ENCODE measurements around the gene BTBD6. TPM values are rescaled to one million over a fixed set of nuclear protein-coding genes. Genes with fewer than 3 reads are reported as not detected.
A peak's percentile ranks its signal among the peaks of the same experiment; 100 is the strongest.

Gene BTBD6
- total RNA-seq, 1 donor from 2014 or later: 36.6 TPM

GRCh38 chr14:105220699-105221597 lies 27.4 kb upstream of the BTBD6 start:
- H3K9me3 Mint-ChIP-seq: no peaks in the 10 kb centered on the region

DNA sequence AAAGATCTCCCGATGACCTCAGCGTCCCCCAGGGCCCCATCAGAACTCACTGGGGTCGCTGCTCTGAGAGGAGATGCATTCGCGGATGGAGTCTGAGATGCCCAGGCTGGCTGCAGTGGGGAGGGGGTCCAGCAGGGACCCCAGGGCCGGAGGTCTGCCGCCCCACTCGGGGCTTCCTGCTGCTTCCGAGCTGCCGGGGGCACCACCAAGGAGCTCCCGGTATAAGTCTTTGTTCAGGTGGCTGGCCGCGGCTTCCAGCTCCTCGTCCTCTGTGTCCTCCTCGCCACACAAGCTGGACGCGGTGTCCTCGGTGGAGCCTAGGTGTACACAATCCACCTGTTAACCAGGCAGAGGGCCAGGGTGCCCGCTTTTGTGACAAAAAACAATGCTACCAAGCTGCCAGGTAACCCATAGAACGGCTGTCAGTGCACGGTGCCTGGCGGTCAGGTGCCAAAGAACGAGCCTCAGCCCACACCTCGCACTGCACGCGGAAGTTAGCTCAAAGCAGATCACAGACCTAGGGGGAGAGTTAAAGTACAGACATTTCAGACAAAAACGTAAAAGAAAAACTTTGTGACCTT lies 26.6 kb upstream of the BTBD6 start:
- Mint-ChIP-seq H3K27me3 (ENCODE audit: low read depth) (no peaks in the 10 kb centered on the region), H3K4me3 (no peak overlapping the region)

More at GRCh38 chr14:105220699-105221597, 27.4 kb upstream of the BTBD6 start:
- peak overlapping the region; percentile 27 for H3K27ac Mint-ChIP-seq (ENCODE audit: unreplicated experiment)
- H3K4me1 Mint-ChIP-seq: peaks cover 6% of the 10 kb centered on the region
- H3K4me3 Mint-ChIP-seq: no peak overlapping the region
- DNase-seq (ENCODE audit: low read depth, low spot score): no peak
- H3K36me3 Mint-ChIP-seq (ENCODE audit: low read depth): peaks cover 19% of the 10 kb centered on the region
- TF ChIP-seq, protein P1, sequence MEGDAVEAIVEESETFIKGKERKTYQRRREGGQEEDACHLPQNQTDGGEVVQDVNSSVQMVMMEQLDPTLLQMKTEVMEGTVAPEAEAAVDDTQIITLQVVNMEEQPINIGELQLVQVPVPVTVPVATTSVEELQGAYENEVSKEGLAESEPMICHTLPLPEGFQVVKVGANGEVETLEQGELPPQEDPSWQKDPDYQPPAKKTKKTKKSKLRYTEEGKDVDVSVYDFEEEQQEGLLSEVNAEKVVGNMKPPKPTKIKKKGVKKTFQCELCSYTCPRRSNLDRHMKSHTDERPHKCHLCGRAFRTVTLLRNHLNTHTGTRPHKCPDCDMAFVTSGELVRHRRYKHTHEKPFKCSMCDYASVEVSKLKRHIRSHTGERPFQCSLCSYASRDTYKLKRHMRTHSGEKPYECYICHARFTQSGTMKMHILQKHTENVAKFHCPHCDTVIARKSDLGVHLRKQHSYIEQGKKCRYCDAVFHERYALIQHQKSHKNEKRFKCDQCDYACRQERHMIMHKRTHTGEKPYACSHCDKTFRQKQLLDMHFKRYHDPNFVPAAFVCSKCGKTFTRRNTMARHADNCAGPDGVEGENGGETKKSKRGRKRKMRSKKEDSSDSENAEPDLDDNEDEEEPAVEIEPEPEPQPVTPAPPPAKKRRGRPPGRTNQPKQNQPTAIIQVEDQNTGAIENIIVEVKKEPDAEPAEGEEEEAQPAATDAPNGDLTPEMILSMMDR (conservative IDR thresholded peaks at IDR 0.05): no peak
- no peaks in the 10 kb centered on the region for H3K27me3 Mint-ChIP-seq (ENCODE audit: low read depth)

GRCh38 chr14:105223260-105223659 lies 25.1 kb upstream of the BTBD6 start:
- TF ChIP-seq, protein P1 (conservative IDR thresholded peaks at IDR 0.05): no peak
- no peak for DNase-seq (ENCODE audit: low read depth, low spot score)
- H3K4me1 Mint-ChIP-seq: peaks cover 6% of the 10 kb centered on the region
- H3K27me3 Mint-ChIP-seq (ENCODE audit: low read depth): no peaks in the 10 kb centered on the region
- H3K27ac Mint-ChIP-seq (ENCODE audit: unreplicated experiment): peak overlapping the region; percentile 59
- H3K36me3 Mint-ChIP-seq (ENCODE audit: low read depth): peaks cover 22% of the 10 kb centered on the region
- H3K9me3 Mint-ChIP-seq: no peaks in the 10 kb centered on the region
- H3K4me3 Mint-ChIP-seq: no peak overlapping the region

More for the DNA sequence above, 26.6 kb upstream of the BTBD6 start:
- Mint-ChIP-seq H3K36me3 (ENCODE audit: low read depth) (peaks cover 18% of the 10 kb centered on the region), H3K9me3 (no peaks in the 10 kb centered on the region), H3K4me1 (peaks cover 6% of the 10 kb centered on the region), H3K27ac (ENCODE audit: unreplicated experiment) (no peak overlapping the region)
- DNase-seq (ENCODE audit: low read depth, low spot score): no peak
- TF ChIP-seq, protein P1 (conservative IDR thresholded peaks at IDR 0.05): no peak

DNA sequence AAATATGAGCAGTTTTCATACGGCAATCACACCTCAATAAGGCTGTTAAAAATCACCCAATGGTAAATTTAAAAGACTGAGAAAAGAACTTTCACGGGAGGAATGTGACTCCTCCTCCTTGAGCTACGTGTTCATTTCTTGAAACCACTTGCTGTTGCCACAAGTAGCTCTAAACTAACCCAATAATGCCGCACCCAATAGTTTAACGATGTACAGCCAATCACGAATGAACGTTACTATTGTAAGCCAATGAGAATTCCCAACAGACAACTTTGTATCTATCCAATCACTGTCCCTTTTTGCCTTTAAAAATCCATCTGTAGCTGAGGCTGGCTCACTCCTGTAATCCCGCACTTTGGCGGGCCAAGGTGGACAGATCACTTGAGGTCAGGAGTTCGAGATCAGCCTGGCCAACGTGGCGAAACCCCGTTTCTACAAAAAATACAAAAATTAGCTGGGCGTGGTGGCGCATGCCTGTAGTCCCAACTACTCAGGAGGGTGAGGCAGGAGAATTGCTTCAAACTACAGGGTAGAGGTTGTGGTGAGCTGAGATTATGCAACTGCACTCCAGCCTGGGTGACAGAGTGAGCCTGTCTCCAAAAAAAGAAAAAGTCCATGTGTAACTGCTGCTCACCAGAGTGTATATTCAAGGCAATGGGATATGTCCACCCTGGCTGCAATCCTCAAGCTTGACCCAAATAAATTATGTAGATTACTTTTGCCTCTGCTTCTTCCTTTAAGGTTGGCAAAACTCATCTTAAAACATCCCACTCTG lies 24.4 kb upstream of the BTBD6 start:
- TF ChIP-seq, protein P1 (conservative IDR thresholded peaks at IDR 0.05): no peak
- Mint-ChIP-seq H3K4me1 (peaks cover 6% of the 10 kb centered on the region), H3K27ac (ENCODE audit: unreplicated experiment) (no peak overlapping the region), H3K4me3 (no peak overlapping the region), H3K9me3 (no peaks in the 10 kb centered on the region), H3K27me3 (ENCODE audit: low read depth) (no peaks in the 10 kb centered on the region), H3K36me3 (ENCODE audit: low read depth) (peaks cover 22% of the 10 kb centered on the region)
- no peak for DNase-seq (ENCODE audit: low read depth, low spot score)

- no peak for DNase-seq (ENCODE audit: low read depth, low spot score)
- H3K27ac Mint-ChIP-seq (ENCODE audit: unreplicated experiment): no peak overlapping the region
- peaks cover 6% of the 10 kb centered on the region for H3K4me1 Mint-ChIP-seq
- H3K4me3 Mint-ChIP-seq: no peak overlapping the region
- no peaks in the 10 kb centered on the region for H3K9me3 Mint-ChIP-seq
- peaks cover 22% of the 10 kb centered on the region for H3K36me3 Mint-ChIP-seq (ENCODE audit: low read depth)
- H3K27me3 Mint-ChIP-seq (ENCODE audit: low read depth): no peaks in the 10 kb centered on the region
- TF ChIP-seq, protein P1 (conservative IDR thresholded peaks at IDR 0.05): no peak
Measured at GRCh38 chr14:105224845-105225570, 23.3 kb upstream of the BTBD6 start.
